Inflammatory macrophage (primary cell): ENCODE results near the gene MEGF9.
A peak's percentile ranks its signal among the peaks of the same experiment; 100 is the strongest.
"Not testable (repeated sequence)": the region's sequence is repeated elsewhere in the genome, so short reads cannot be mapped to it uniquely, and the experiment has no call there.

ENCODE experiments used
- DNase-seq, 2 donors: peaks; one replicate each; pipeline ENCODE4 v3.0.0-alpha.2; 2020 to 2022
- total RNA-seq, 18 experiments: gene quantifications; one replicate each; lab custom pipeline; 2026; ENCODE audit warnings: mixed read lengths in 6 of 18, inconsistent platforms in 2 of 18; lab: John Stamatoyannopoulos, UW

The MEGF9 gene
- 32.1 to 235 (median 63.9) reads per million in 18 experiments for total RNA-seq

DNA sequence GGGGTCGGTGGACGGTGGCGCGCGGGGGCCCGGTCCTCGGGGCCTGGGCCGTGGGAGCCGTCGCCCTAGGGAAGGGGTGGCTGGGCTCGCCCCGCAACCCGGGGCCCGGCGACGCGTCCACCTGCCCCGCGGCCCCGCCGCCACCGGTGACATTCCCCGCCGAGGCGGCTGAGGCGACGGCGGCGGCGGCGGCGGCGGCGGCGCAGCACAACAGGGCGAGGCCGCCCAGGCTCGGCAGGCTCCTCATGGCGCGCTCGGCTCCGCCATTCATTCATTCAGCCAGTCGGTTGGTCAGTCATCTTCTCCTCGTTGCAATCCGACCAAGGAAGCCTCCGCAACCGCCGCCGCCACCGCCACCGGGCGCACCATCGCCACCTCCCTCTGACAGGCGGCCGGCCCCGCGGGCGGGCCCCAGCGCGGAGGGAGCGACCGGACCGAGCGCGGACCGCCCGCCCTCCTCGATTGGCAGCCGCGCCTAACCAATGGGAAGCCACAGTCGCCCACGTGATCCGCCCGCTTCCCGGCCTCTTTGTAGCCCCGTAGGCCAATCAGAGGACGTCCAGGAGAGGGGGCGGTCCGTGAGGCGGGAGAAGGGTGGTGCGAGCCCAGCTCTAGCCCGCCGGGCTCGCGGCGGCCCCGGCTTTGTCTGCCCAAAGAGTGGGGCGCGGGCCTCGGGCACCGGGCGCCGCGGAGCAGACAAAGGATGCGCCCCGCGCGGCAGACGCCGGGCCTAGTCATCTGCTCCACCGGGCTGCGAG, at the start of gene MEGF9:
MEGF9 (minus strand) TSS at position 383 of the 758 bp plus-strand sequence; CDS start at position 271, 112 bp downstream.
- DNase-seq: peak; percentile 99

DNA sequence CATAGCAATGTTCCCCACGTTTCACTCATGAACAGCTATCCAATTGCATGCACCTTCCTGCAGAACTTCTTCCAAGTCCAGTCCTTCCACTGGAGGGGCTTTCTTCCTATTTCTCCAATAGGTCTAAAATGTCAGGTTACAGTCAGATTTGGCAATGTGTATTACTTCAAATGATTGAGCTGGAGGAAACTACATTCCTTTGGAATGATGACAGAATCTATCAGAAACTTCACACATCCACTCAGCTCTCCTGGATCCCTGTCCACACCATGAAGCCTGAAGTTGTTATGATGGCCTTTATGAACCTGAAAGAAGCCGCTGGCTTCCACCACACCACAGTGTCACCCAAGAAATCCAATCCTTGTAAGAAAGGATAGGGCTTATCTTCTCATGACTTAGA, 46.7 kb upstream of the MEGF9 start:
- no peak for DNase-seq

DNA sequence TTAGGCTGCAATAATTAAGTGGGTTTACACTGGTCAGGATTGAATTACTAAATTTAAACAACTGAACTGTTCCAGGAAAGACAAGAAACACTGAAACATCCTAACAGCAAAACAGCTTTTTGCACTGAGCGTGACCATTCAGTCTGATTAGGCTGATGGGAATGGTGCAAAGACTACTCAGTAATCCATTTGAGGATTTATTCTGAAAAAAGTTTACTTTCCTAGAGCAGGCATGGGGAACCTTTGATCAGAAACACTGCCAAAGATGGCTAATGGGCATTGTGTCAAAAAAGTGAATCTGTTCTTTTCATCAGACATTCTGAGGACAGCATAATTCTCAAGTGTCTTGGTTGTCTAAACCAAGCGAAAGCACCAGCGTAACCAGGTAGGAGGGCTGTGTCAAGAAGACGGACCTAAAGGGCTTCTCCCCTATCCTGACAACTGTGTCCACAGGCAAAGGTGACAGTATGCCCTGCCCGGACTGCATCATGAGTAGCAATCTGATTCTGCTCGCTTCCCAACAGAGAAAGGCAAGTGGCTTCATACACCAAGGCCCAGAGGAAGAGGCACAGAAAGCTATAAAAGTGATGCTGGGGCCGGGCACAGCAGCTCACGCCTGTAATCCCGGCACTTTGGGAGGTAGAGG, 45.6 kb upstream of the MEGF9 start:
- no peak for DNase-seq

DNA sequence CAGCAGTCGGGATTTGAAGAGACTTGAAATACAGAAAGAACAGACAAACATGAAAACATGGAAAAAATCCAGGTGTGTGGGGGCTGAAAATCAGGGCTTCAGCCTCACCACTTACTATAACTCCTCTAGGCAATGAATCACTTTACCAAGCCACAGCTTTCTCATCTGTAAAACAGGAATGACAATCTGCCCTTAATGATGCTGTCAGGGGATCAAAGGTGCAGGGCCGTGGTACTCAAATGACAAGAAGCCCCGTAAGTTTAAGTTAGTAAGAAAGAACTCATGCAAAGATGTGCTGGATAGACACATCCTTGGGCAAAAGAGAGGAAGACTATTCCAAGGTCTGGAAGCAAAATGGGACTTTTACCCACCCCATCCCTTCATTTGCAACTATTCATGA, 44.3 kb upstream of the MEGF9 start:
- no peak for DNase-seq

DNA sequence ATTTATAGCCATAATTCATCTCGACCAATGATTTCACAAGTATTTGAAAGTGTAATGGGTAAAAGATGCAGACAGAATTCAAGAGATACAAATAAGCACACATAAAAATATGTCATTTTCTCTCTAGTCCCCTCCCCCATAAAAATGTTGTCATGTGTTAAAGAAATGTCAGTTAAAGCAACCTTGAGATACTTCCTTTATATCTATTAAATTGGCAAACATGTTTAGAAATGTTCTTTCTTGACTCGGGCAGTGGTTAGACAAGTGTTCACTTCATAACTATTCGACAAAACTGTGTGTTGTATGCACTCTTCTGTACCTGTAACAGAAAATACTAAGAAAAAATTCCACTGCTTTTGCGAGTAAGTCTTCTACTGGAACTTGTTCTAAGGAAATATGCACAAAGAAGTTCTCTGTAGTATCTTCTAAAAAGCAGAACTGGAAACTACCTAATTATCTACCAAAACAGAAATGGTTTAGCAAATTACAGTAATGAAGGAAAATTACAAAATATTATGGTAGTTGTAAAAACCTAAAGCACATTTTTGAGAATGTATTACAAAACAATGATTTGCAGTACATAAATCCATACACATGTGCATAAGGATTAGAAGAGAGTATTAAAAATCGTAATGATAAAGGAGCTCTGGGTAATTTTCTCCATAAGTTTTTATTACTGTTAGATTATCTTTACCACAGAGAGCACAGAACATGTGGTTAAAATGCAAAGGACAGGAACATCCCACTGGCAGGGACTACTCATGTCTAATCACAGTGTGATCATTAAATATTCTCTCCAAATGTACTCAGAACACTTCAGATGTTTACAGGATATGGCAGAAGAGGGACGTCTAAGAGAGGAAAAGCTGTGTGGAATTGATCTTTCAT, 43.0 kb upstream of the MEGF9 start:
- DNase-seq: peak; percentile 17 to 65

DNA sequence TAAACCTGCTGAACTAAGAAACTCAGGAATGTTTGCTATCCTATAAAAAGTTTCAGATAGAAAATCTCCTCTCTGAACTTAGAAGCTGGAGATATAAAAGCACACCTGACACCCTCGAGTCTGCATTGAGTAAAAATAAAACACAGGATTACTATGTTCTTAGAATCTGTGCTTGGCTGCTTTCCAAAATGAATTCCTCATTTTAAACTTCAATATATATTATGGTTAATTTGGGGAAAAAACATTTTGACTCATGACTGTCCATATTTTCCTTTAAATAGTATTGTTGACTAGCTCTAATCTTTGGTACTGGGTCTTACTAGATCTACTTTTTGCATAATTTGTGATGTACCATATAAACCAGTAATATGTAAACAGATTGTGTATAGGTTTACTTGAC, 42.3 kb upstream of the MEGF9 start:
- DNase-seq: no peak

DNA sequence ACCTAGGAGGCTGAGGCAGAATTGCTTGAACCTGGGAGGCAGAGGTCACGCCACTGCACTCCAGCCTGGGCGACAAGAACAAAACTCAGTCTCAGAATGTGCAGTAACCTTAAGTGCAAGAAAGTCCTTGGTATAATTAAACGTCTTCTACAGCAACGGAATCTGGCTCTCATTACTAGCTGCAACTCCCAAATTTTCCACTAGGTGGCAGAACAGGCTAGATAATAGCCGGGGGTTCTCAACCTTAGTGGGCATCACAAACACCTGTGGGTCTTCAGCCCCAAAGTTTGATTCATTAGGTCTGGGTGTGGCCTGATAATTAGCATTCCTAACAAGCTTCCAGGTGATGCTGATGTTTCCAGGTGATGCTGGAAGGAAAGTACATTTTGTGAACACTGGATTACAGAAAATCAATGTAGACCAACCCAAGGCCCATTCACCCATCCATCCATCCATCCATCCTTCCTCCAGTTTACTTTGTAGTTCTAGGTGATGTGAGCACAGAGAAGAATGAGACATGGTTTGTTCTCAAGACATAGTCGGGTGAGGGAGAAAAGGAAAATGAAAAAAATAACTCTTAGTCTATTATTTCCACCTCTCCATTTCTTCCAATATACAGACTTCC, 41.7 kb upstream of the MEGF9 start:
- peak; percentile 69 to 71 for DNase-seq

DNA sequence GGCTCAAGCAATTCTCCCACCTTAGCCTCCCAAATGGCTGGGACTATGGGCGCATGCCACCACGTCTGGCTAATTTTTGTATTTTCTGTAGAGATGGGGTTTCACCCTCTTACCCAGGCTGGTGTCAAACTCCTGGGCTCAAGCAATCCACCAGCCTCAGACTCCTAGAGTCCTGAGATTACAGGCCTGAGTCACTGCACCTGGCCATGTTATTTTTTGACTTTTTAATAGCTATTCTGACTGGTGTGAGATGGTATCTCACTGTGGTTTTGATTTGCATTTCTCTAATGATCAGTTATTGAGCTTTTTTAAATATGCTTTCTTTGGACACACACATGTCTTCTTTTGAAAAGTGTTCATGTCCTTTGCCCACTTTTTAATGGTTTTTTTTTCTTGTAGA, 40.8 kb upstream of the MEGF9 start:
- DNase-seq: no peak

DNA sequence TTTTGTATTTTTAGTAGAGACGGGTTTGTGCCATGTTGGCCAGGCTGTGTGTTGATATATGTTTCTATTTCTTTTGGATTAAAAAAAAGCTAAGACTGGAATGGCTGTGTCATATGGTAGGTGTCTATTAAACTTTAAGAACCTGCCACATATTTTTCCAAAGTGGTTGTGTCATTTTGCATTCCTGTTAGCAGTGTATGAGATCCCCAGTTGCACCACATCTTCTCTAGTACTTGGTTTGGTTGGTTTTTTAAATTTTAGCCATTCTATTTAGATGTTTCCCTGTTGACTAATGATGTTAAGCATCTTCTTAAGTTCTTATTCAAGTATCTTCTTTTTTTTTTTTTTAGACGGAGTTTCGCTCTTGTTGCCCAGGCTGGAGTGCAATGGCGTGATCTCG, 36.2 kb upstream of the MEGF9 start:
- no peak for DNase-seq

DNA sequence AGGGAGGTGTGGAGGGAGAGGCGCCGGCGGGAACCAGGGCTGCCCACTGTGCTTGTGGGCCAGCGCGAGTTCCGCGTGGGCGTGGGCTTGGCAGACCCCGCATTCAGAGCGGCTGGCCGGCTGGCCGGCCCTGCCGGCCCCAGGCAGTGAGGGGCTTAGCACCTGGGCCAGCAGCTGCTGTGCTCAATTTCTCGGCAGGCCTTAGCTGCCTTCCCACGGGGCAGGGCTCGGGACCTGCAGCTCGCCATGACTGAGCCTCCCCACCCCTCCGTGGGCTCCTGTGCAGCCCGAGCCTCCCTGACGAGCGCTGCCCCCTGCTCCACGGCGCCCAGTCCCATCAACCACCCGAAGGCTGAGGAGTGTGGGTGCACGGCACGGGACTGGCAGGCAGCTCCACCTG, 32.1 kb upstream of the MEGF9 start:
- DNase-seq: not testable (repeated sequence)

DNA sequence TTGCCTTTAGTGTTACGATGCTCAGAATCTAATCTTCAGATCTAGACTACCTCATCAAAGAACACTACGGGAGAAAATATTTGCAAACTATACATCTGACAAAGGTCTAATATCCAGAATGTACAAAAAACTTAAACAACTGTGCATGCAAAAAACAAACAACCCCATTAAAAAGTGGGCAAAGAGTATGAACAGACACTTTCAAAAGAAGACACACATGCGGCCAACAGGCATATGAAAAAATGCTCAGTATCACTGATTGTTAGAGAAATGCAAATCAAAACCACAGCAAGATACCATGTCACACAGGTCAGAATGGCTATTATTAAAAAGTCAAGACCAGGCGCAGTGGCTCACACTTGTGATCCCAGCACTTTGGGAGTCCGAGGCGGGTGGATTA, 31.0 kb upstream of the MEGF9 start:
- no peak for DNase-seq

DNA sequence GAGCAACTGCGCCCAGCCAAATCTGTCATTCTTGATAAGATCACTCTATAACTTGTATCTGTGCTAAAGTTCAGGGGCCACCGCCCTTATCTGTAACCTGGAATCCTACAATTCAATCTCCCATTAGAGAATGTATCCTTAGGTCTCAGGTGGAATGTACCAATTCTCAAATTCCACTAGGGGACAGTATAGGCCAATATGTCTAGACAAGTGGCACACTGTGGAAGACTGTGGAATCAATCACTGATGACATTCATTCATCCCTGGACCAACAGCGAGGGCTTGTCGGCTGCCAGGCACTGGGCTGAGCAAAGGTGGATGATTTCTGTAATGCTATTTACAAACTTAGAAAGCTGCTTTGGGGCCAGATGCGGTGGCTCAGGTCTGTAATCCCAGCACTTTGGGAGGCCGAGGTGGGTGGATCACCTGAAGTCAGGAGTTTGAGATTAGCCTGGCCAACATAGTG, 28.7 kb upstream of the MEGF9 start:
- peak; percentile 39 to 57 for DNase-seq

DNA sequence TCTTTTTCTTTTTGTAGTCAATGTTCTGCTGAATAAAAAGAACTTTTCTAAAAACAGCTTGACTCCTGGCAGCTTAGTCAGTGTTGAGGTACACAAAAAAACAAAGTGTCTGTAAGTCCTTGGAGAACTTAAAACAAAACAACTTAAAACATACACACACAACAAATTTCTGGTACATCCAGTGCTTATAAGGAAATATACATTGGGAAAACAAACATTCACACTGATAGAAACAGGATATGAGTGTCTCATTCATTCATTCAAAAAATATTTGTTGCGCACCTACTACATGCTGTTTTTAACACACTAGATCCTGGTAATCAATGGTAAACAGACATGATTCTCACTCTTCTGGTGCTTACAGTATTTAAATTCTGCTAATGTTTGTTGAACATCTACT, 27.4 kb upstream of the MEGF9 start:
- DNase-seq: no peak

DNA sequence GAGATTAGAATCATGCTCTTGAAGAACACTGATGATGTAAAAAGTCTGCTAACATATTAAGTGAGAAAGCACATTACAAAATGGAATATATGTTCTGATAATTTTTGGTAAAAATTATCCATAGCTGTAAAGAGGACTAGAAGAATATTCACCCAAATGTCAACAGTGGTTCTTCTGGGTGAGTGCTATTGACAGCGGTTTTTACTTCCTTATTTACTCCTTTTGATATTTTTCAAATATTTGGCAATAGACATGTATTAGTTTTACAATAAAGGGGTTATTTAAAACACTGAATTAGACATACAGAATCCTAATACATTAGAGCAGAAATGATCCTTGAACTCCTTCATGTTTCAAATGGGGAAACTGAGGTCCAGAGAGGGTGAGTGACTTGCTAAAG, 26.9 kb upstream of the MEGF9 start:
- DNase-seq: peak in 1 of 2 donors; percentile 48

DNA sequence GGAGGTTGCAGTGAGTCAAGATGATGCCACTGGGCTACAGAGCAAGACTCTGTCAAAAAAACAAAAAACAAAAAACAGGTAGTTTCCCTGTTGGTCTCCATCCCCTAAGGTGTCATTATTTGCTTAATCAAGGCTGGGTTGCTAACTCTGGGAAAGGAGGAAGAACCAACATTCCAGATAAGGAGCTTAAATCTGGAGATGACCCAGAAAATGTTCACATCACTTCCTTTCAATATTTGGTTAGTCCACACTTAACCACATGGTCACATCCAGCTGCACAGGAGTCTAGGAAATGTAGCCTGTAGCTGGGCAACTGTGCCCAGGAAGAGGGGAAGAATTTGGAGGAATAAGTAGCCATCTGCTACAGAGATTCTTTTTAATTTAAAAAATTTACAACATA, 25.9 kb upstream of the MEGF9 start:
- DNase-seq: no peak

DNA sequence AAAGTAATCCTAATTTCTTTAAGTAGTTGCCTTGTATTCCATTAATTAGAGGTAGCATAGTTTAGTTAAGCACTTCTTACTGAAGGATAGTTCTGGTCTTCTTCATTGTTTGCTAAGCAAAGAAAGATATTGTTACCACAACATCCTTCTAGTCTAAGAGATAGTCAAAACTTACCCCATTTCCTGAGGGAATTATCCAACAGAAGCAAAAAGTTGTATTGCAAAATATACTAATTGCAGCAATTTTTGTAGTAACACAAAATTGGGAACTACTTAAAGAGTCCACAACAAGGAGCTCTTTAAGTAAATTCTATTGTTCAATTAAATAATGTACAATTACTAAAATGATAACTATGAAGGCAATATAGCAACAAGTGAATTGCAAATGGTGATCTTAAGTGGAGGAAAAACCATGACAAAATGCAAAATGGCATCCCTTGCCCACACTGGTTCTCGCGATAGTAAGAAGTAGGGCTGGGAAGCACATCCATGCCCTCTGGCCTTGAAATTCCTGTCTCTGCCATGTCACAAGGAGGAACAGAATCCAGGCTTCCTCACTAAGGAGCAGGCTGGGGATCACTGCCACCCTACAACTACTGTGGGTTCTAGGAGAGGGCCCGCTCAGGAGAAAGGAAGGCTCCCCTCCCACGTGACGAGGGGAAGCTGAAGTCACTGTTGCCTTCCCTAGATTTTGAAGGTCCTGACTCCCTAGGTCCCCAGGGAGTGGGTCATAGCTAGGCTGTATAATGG, 23.3 kb upstream of the MEGF9 start:
- peak; percentile 59 to 95 for DNase-seq

DNA sequence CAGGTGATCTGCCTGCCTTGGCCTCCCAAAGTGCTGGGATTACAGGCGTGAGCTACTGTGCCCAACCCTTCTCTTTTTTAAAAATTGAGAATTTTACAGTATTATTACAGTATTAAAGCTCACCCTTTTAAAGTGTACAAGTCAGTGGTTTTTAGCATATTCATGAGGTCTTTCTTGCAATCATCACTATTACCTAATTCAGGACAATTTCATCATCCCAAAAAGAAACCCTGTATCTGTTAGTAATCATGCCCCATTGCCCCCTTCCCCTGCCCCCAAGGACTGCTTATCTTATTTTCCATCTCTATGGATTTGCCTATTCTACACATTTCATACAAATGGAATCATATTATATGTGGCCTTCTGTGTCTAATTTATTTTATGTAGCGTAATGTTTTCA, 22.6 kb upstream of the MEGF9 start:
- DNase-seq: peak in 1 of 2 donors; percentile 58

DNA sequence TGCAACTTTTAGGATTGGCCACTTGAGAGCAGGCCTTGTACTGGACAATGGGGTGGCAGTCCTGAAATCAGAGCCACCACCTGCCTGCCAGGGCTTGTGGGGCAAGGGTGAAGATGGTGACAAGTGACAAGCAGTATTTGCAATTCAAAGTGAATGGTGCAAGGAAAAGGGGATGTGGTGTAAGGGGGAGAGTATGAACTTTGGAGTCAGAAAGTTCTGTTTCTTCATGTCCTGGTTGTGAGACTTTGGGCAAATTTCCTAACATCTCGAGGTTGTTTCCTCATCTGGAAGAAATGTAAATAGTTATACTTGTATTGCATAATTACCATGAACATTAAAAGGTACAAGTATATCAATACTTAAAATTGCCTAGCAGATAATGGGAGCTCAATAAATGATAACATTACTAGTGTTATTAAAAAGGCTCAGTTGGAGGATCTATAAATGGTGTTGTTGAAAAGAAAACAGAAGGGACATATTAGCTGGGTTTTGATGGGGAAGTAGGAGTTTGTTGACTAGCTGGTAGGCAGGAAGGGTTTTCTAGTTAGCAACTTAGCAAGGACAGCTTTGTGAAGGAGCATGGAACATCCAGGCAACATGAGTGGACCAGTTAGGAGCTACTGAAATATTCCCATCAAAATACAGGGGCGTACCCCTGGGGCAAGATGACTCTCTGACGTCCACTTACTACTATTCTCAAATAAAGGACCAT, 21.3 kb upstream of the MEGF9 start:
- DNase-seq: peak; percentile 95 to 99

DNA sequence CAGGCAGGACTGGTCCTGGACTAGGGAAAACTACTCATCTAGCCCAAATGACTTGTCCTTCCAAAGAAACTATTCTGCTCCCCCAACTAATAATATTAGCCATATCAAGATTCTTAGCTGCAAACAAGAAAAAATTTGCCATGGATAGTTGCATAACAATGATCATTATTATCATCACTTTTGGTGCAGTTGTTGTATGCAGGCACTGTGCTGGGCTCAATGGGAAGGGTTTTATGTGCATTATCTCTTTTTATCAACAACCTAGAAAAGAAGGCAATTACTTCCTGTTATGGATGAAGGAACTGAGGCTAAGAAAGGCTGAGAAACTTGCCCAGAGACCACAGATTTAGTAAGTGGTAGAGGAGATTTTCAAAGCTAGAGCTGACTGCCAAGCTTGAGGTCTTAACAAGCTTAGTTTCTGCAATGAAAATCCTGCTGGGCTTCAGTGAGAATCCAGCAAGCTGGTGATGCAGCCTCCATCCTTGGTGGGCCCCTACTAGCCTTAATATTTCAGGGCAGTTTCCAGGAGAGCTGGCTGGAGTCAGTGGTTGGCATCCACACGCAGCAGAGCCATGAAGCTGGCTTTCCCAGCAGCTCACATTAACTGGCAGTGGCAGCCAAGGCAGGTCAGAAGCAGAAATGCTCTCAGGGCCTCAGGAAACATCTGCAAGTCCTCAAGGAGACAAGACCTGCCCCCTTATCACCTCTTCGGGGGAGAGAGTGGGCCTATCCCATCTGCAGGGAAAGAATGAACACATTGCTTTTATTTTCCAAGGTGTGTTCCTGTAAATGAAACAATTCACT, 20.5 kb upstream of the MEGF9 start:
- DNase-seq: no peak

DNA sequence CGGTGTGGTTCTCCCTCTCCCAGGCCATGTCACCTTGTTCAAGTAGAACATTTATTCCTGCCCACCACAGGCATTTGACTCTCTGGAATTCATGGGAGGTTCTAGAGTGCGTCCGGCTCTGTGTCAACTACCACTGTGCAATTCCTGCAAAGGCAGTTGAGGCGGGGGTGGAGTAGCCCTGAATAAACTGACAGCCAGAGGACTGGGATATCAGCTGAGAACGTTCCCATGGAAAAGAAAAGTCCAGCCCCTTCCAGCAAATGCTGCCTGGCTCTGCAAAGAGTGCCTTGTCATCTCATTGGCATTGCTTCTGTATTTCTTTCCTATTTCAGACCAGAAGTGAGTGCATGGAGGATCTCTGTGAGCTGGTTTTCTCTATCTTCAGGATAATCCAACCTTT, 18.9 kb upstream of the MEGF9 start:
- no peak for DNase-seq
